ENCODE results near the gene THSD8. TPM values are rescaled to one million over a fixed set of nuclear protein-coding genes. Genes with fewer than 3 reads are reported as not detected.
A peak's percentile ranks its signal among the peaks of the same experiment; 100 is the strongest.

THSD8 gene
- total and polyA plus RNA-seq, 2 of the 8 experiments (the other 6 are each of a cell fraction or from before 2014, with no cell fraction given), result 8.2 to 42.3 TPM

DNA sequence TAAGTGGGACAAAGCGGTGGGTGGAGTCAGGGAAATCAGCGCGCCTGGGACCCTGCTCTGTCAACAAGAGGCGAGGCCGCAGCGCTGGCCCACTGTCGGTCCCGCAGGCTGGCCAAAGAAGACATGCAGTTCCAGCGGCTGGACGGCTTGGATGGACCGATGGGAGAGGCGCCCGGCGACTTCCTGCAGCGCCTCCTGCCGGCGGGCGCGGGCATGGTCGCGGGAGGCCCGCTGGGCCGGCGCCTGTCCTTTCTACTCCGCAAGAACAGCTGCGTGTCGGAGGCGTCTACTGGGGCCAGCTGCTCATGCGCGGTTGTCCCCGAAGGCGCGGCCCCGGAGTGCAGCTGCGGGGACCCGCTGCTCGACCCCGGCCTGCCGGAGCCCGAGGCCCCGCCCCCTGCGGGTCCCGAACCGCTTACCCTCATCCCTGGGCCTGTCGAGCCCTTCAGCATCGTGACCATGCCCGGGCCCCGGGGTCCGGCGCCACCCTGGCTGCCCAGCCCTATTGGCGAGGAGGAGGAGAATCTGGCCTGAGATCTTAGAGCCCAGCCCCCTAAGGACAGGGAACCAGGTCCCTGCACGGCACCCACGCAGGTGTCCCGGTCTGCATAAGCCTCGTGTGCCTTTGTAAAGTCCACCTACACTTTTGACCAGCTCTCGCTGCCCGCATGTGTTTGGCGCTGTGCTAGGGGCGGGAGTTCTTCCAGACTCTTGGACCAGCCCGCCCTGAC is 44.2 kb upstream of the THSD8 start (continued):
- TF ChIP-seq SAP30 (IDR thresholded peaks at IDR 0.05; ENCODE audit: insufficient read depth, insufficient replicate concordance, low read length) (no peak), POU5F1 (IDR thresholded peaks at IDR 0.05; ENCODE audit: low read depth, low read length) (no peak), TAF7 (optimal IDR thresholded peaks at IDR 0.05; ENCODE audit: borderline replicate concordance, low read depth, low read length) (peak; percentile 51), KDM1A (IDR thresholded peaks at IDR 0.05; ENCODE audit: borderline replicate concordance, low read length) (peak; percentile 26; the same call in 1 of the 2 replicates), CHD2 (IDR thresholded peaks at IDR 0.05; ENCODE audit: low read length) (0 out of 2 replicates have a peak, but pooled peaks have one; percentile 30), ASH2L (IDR thresholded peaks at IDR 0.05; ENCODE audit: low read length) (no peak), FOSL1 (IDR thresholded peaks at IDR 0.05; ENCODE audit: insufficient read depth, low read depth, low read length) (no peak), CEBPB (IDR thresholded peaks at IDR 0.05; ENCODE audit: low read depth, low read length) (no peak), RNF2 (IDR thresholded peaks at IDR 0.05; ENCODE audit: borderline replicate concordance, low read depth, low read length, missing control alignments, poor library complexity, severe bottlenecking) (no peak), HDAC6 (IDR thresholded peaks at IDR 0.05; ENCODE audit: low read depth, low read length) (no peak), ZNF274 (IDR thresholded peaks at IDR 0.05; ENCODE audit: borderline replicate concordance, extremely low read depth, low read length) (no peak), KDM5A (IDR thresholded peaks at IDR 0.05; ENCODE audit: low read length) (no peak), EZH2 (IDR thresholded peaks at IDR 0.05; ENCODE audit: low read depth, low read length, severe bottlenecking) (no peak), SIN3A (conservative IDR thresholded peaks at IDR 0.05 in 1 of 2, IDR thresholded peaks at IDR 0.05 in 1 of 2; ENCODE audit: low read depth in 1 of 2, low read length in 2 of 2) (peak; percentile 75 to 90; a peak in 2 of 4 replicates), BCL11A (IDR thresholded peaks at IDR 0.05; ENCODE audit: low read depth in 2 of 2, low read length in 2 of 2) (no peak), SRF (IDR thresholded peaks at IDR 0.05; ENCODE audit: low read depth, low read length) (no peak), BRCA1 (IDR thresholded peaks at IDR 0.05; ENCODE audit: low read depth, low read length) (no peak), SIX5 (IDR thresholded peaks at IDR 0.05; ENCODE audit: low read depth, low read length) (no peak), BACH1 (IDR thresholded peaks at IDR 0.05; ENCODE audit: low read length) (no peak), RFX5 (IDR thresholded peaks at IDR 0.05; ENCODE audit: borderline replicate concordance, low read depth, low read length) (no peak), CHD1 (IDR thresholded peaks at IDR 0.05; ENCODE audit: low read depth, low read length) (no peak)
- TF ChIP-seq, protein P1, sequence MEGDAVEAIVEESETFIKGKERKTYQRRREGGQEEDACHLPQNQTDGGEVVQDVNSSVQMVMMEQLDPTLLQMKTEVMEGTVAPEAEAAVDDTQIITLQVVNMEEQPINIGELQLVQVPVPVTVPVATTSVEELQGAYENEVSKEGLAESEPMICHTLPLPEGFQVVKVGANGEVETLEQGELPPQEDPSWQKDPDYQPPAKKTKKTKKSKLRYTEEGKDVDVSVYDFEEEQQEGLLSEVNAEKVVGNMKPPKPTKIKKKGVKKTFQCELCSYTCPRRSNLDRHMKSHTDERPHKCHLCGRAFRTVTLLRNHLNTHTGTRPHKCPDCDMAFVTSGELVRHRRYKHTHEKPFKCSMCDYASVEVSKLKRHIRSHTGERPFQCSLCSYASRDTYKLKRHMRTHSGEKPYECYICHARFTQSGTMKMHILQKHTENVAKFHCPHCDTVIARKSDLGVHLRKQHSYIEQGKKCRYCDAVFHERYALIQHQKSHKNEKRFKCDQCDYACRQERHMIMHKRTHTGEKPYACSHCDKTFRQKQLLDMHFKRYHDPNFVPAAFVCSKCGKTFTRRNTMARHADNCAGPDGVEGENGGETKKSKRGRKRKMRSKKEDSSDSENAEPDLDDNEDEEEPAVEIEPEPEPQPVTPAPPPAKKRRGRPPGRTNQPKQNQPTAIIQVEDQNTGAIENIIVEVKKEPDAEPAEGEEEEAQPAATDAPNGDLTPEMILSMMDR (IDR thresholded peaks at IDR 0.05; ENCODE audit: control extremely low read depth in 1 of 3, insufficient read depth in 1 of 3, low read depth in 1 of 3, low read length in 3 of 3), result peak; percentile 90 to 94 (median 91)

All from H1 (cell line).